Neural cell (in vitro differentiated cells): ENCODE data around the gene STON2. TPM values are rescaled to one million over a fixed set of nuclear protein-coding genes. Genes with fewer than 3 reads are reported as not detected.
"Not testable (repeated sequence)": the region's sequence is repeated elsewhere in the genome, so short reads cannot be mapped to it uniquely, and the experiment has no call there.

Source experiments
- H2AFZ ChIP-seq: fragments of 200-600, 300-800 bp; sonication (generic), shearing (Covaris generic); 2 replicates; pipeline ENCODE4 v1.6.0; 2014; ENCODE audit warnings: low read depth, mild to moderate bottlenecking, antibody characterized with exemption, low read length, moderate library complexity
- H3F3A ChIP-seq: fragments of 200-600 bp; shearing (Covaris generic); 2 replicates; pipeline ENCODE4 v1.6.1; 2016; ENCODE audit warnings: mild to moderate bottlenecking, moderate library complexity, mixed read lengths, antibody characterized with exemption, low read length; ENCODE audit not compliant: insufficient read depth, poor library complexity, severe bottlenecking
- H3K27ac ChIP-seq: fragments of 200-600, 300-800 bp; sonication (generic), shearing (Covaris generic); 2 replicates; pipeline ENCODE4 v1.5.1; 2014; ENCODE audit warnings: mild to moderate bottlenecking, low read length, moderate library complexity
- H3K27me3 ChIP-seq: fragments of 300-800, 200-600 bp; sonication (generic), shearing (Covaris generic); 2 replicates; pipeline ENCODE4 v1.6.0; 2014; ENCODE audit warnings: mild to moderate bottlenecking, low read depth, low read length, moderate library complexity; ENCODE audit not compliant: insufficient read depth
- H3K36me3 ChIP-seq: fragments of 300-800, 200-600 bp; sonication (generic), shearing (Covaris generic); 2 replicates; pipeline ENCODE4 v1.5.1; 2014; ENCODE audit warnings: mild to moderate bottlenecking, antibody characterized with exemption, low read length, moderate library complexity; ENCODE audit not compliant: insufficient read depth
- H3K4me2 ChIP-seq: fragments of 300-800, 200-600 bp; sonication (generic), shearing (Covaris generic); 2 replicates; pipeline ENCODE4 v1.6.0; 2014; ENCODE audit warnings: mild to moderate bottlenecking, low read length
- H3K4me3 ChIP-seq: fragments of 300-800, 200-600 bp; sonication (generic), shearing (Covaris generic); 2 replicates; pipeline ENCODE4 v1.5.1; 2014; ENCODE audit warnings: mild to moderate bottlenecking, low read length, moderate library complexity
- H3K79me2 ChIP-seq: fragments of 200-600 bp; shearing (Covaris generic); replicated peaks from 2 replicates; pipeline ENCODE4 v1.6.0; 2014; ENCODE audit warnings: mild to moderate bottlenecking, low read length, moderate library complexity; ENCODE audit not compliant: insufficient read depth
- H3K9ac ChIP-seq: fragments of 300-800, 200-600 bp; sonication (generic), shearing (Covaris generic); 2 replicates; pipeline ENCODE4 v1.6.1; 2016; ENCODE audit warnings: mild to moderate bottlenecking, low read length, mixed read lengths
- H3K9me2 ChIP-seq: fragments of 200-600 bp; shearing (Covaris generic); 2 replicates; pipeline ENCODE4 v1.6.1; 2016; ENCODE audit warnings: mild to moderate bottlenecking, low read length, mixed read lengths; ENCODE audit not compliant: insufficient read depth
- H3K9me3 ChIP-seq: fragments of 200-600, 300-800 bp; sonication (generic), shearing (Covaris generic); 2 replicates; pipeline ENCODE4 v1.6.1; 2016; ENCODE audit warnings: mild to moderate bottlenecking, mixed run types, low read length, moderate library complexity, mixed read lengths
- H4K20me1 ChIP-seq: fragments of 200-600 bp; shearing (Covaris generic); 2 replicates; pipeline ENCODE4 v1.6.1; 2016; ENCODE audit warnings: mild to moderate bottlenecking, mixed run types; ENCODE audit not compliant: insufficient read depth
- CTCF ChIP-seq: fragments of 450-650 bp; IDR thresholded peaks from 2 replicates; pipeline ENCODE4 v1.5.1; 2014; ENCODE audit warnings: antibody characterized with exemption, mild to moderate bottlenecking, moderate library complexity; ENCODE audit not compliant: poor library complexity, severe bottlenecking
- EP300 ChIP-seq: fragments of 450-650 bp; conservative IDR thresholded peaks from 2 replicates; pipeline ENCODE4 v1.6.1; 2014; ENCODE audit warnings: antibody characterized with exemption, mild to moderate bottlenecking, moderate library complexity; ENCODE audit not compliant: poor library complexity, severe bottlenecking
- EZH2 ChIP-seq: fragments of 200-600, 300-800 bp; shearing (Covaris generic), sonication (generic); IDR thresholded peaks from 2 replicates; pipeline ENCODE4 v1.6.1; 2014; ENCODE audit warnings: antibody characterized with exemption, low read length, borderline replicate concordance, mild to moderate bottlenecking; ENCODE audit not compliant: insufficient read depth, poor library complexity, severe bottlenecking
- MXI1 ChIP-seq: fragments of 450-650 bp; conservative IDR thresholded peaks from 2 replicates; pipeline ENCODE4 v1.6.1; 2014; ENCODE audit warnings: antibody characterized with exemption, mild to moderate bottlenecking; ENCODE audit not compliant: poor library complexity, severe bottlenecking
- POLR2AphosphoS5 ChIP-seq: IDR thresholded peaks from 2 replicates; pipeline ENCODE4 v1.6.1; 2012
- RAD21 ChIP-seq: fragments of 450-650 bp; conservative IDR thresholded peaks from 2 replicates; pipeline ENCODE4 v1.6.1; 2014; ENCODE audit warnings: antibody characterized with exemption, mild to moderate bottlenecking, moderate library complexity
- REST ChIP-seq: IDR thresholded peaks from 2 replicates; pipeline ENCODE4 v1.6.1; 2012; ENCODE audit warnings: borderline replicate concordance
- SMC3 ChIP-seq: fragments of 450-650 bp; conservative IDR thresholded peaks from 2 replicates; pipeline ENCODE4 v1.6.1; 2014; ENCODE audit warnings: antibody characterized with exemption, mild to moderate bottlenecking, moderate library complexity; ENCODE audit not compliant: poor library complexity
- TAF1 ChIP-seq: IDR thresholded peaks from 2 replicates; pipeline ENCODE4 v1.6.1; 2012; ENCODE audit warnings: low read depth
- polyA plus RNA-seq: library from polyadenylated mRNA; depleted of rRNA; stranded (reverse); fragments of >200 nt; gene quantifications from 2 replicates; pipeline ENCODE4 v1.2.3, GENCODE V29; 2014

The STON2 gene
- polyA plus RNA-seq, 1 donor from 2014 or later = 11.3 TPM

- no peaks in the 10 kb centered on the region for H3K9me3 ChIP-seq
- TF ChIP-seq POLR2AphosphoS5 (no peak), EZH2 (no peak), TAF1 (no peak)
- no peak overlapping the region for H3K9ac ChIP-seq
- peaks cover 4% of the 10 kb centered on the region for H3K27me3 ChIP-seq
- H3K4me2 ChIP-seq = no peak overlapping the region
- H3K27ac ChIP-seq = no peak overlapping the region
- H3F3A ChIP-seq = peaks cover 5% of the 10 kb centered on the region
- no peaks in the 10 kb centered on the region for H3K9me2 ChIP-seq
- peaks cover 13% of the 10 kb centered on the region for H3K79me2 ChIP-seq
- no peaks in the 10 kb centered on the region for H3K36me3 ChIP-seq
- no peak overlapping the region for H3K4me3 ChIP-seq
- H4K20me1 ChIP-seq = no peaks in the 10 kb centered on the region
- no peak overlapping the region for H2AFZ ChIP-seq
These were observed 33.3 kb upstream of the STON2 start for GRCh38 chr14:81433378-81433777.

GRCh38 chr14:81432219-81432661 is 32.1 kb upstream of the STON2 start:
- Histone ChIP-seq H2AFZ (no peak overlapping the region), H3K36me3 (no peaks in the 10 kb centered on the region), H3K9me3 (no peaks in the 10 kb centered on the region), H3K4me2 (no peak overlapping the region), H3K9ac (no peak overlapping the region), H3K9me2 (no peaks in the 10 kb centered on the region), H3K27ac (no peak overlapping the region), H4K20me1 (no peaks in the 10 kb centered on the region), H3K4me3 (no peak overlapping the region), H3K79me2 (peaks cover 13% of the 10 kb centered on the region), H3K27me3 (no peaks in the 10 kb centered on the region), H3F3A (peaks cover 5% of the 10 kb centered on the region)
- TF ChIP-seq TAF1 (no peak), REST (no peak), MXI1 (no peak), CTCF (no peak), EP300 (no peak), EZH2 (no peak), RAD21 (no peak), SMC3 (no peak), POLR2AphosphoS5 (no peak)

- Histone ChIP-seq H3K27me3 (no peaks in the 10 kb centered on the region), H3K4me2 (no peak overlapping the region), H3K9me2 (no peaks in the 10 kb centered on the region), H4K20me1 (no peaks in the 10 kb centered on the region), H3K4me3 (no peak overlapping the region), H3K79me2 (peaks cover 13% of the 10 kb centered on the region), H2AFZ (no peak overlapping the region), H3F3A (peaks cover 2% of the 10 kb centered on the region), H3K9ac (no peak overlapping the region), H3K36me3 (no peaks in the 10 kb centered on the region), H3K27ac (no peak overlapping the region), H3K9me3 (no peaks in the 10 kb centered on the region)
- TF ChIP-seq SMC3 (no peak), REST (no peak), TAF1 (no peak), EZH2 (no peak)
These were observed 30.1 kb upstream of the STON2 start for GRCh38 chr14:81430235-81430634.

- not testable (repeated sequence) for H3K4me2 ChIP-seq, H3K27me3 ChIP-seq, H2AFZ ChIP-seq, H3K27ac ChIP-seq, H3K36me3 ChIP-seq, H4K20me1 ChIP-seq, H3K9ac ChIP-seq, H3K9me2 ChIP-seq, H3F3A ChIP-seq, H3K4me3 ChIP-seq, H3K9me3 ChIP-seq
- H3K79me2 ChIP-seq = peaks cover 13% of the 10 kb centered on the region
These were observed 29.6 kb upstream of the STON2 start for GRCh38 chr14:81429749-81430148.
